Mucosa of descending colon (tissue), 3 donors: ENCODE results near the gene PKNOX2. TPM values are rescaled to one million over a fixed set of nuclear protein-coding genes. Genes with fewer than 3 reads are reported as not detected.

Experiments used
- ATAC-seq: fragments of 200-7000 bp; cut with Tn5 transposase; one replicate; pipeline ENCODE4 v1.9.1; 2020; ENCODE audit warnings: mild to moderate bottlenecking, moderate library complexity
- DNase-seq, 3 donors: peaks; one replicate each; pipeline ENCODE4 v3.0.0-alpha.2; 2020
- H3K36me3 ChIP-seq: fragments of 200-600 bp; one replicate; pipeline ENCODE4 v1.8.0; 2021; ENCODE audit warnings: low read depth, mild to moderate bottlenecking
- H3K4me1 ChIP-seq: fragments of 200-600 bp; one replicate; pipeline ENCODE4 v1.8.0; 2021; ENCODE audit warnings: low read depth, mild to moderate bottlenecking
- H3K4me3 ChIP-seq: fragments of 200-600 bp; one replicate; pipeline ENCODE4 v1.8.0; 2021; ENCODE audit warnings: mild to moderate bottlenecking
- H3K9me3 ChIP-seq: fragments of 200-600 bp; one replicate; pipeline ENCODE4 v1.8.0; 2021; ENCODE audit warnings: mild to moderate bottlenecking
- intact Hi-C, 2 donors: fragments of 100-400 bp; cut with DNase I in 1 of 2; cut with micrococcal nuclease in 1 of 2; formaldehyde crosslinking; loops; one replicate each; pipeline versions ENCODE4 v1.11.0 to v1.11.1; 2022; cut with DNase I, micrococcal nuclease
- total RNA-seq, 3 donors: library from RNA; stranded (reverse); fragmentation: NEBNext Ultra II Directional in 2 of 3; extraction: Animal tissue kit (Norgen Biotek cat#: 25700) in 2 of 3; gene quantifications; one replicate each; pipeline versions ENCODE4 v1.2.1 to v1.2.4, GENCODE V29; 2021 to 2023
- TF ChIP-seq, protein P1 (sequence below): fragments of 200-600 bp; IDR thresholded peaks from one replicate; pipeline ENCODE4 v1.8.0; 2022; ENCODE audit warnings: antibody characterized with exemption, mild to moderate bottlenecking
- donor health status: DM: no; HTN: no; CAD: no; lungs with moderate emphysema.
- donor health status: DM: no; HTN: no; CAD: no.
- donor health status: DM: no; HTN: yes; CAD: no.

PKNOX2 gene
- total RNA-seq, 3 donors from 2014 or later: 1.5 to 4.0 (median 1.9) TPM

GRCh38 chr11:125281831-125282595 is 117.5 kb downstream of the PKNOX2 start:
- intact Hi-C loops: no loop called here
- TF ChIP-seq, protein P1, sequence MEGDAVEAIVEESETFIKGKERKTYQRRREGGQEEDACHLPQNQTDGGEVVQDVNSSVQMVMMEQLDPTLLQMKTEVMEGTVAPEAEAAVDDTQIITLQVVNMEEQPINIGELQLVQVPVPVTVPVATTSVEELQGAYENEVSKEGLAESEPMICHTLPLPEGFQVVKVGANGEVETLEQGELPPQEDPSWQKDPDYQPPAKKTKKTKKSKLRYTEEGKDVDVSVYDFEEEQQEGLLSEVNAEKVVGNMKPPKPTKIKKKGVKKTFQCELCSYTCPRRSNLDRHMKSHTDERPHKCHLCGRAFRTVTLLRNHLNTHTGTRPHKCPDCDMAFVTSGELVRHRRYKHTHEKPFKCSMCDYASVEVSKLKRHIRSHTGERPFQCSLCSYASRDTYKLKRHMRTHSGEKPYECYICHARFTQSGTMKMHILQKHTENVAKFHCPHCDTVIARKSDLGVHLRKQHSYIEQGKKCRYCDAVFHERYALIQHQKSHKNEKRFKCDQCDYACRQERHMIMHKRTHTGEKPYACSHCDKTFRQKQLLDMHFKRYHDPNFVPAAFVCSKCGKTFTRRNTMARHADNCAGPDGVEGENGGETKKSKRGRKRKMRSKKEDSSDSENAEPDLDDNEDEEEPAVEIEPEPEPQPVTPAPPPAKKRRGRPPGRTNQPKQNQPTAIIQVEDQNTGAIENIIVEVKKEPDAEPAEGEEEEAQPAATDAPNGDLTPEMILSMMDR: no peak
- no peak overlapping the region for H3K4me3 ChIP-seq
- H3K9me3 ChIP-seq: no peaks in the 10 kb centered on the region
- no peaks in the 10 kb centered on the region for H3K4me1 ChIP-seq
- DNase-seq: no peak
- H3K36me3 ChIP-seq: no peaks in the 10 kb centered on the region
- no peak for ATAC-seq

DNA sequence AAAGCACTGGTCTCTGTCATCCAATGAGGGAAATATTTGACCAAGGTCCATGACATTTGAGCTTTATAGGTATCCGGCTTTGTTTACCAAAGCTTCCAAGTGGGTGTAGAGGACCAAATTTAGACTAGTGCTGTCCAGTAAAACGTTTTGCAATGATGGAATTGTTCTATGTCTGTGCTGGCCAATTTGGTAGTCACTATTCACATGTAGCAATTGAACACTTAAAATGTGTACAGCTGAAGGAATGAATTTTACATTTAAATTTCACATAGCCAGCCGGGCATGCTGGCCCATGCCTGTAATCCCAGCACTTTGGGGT is 118.0 kb downstream of the PKNOX2 start:
- DNase-seq (no peak), ATAC-seq (no peak)
- no peaks in the 10 kb centered on the region for H3K9me3 ChIP-seq
- no peak overlapping the region for H3K4me3 ChIP-seq
- intact Hi-C loops: no loop called here
- TF ChIP-seq, protein P1: no peak
- no peaks in the 10 kb centered on the region for H3K4me1 ChIP-seq
- H3K36me3 ChIP-seq: no peaks in the 10 kb centered on the region

- ATAC-seq: no peak
- Histone ChIP-seq H3K9me3 (no peaks in the 10 kb centered on the region), H3K4me3 (no peak overlapping the region), H3K4me1 (no peaks in the 10 kb centered on the region), H3K36me3 (no peaks in the 10 kb centered on the region)
- intact Hi-C loops: no loop called here
- TF ChIP-seq, protein P1: no peak
- DNase-seq: no peak
Observed at GRCh38 chr11:125284245-125284850, 119.8 kb downstream of the PKNOX2 start.

GRCh38 chr11:125285844-125286243 is 121.3 kb downstream of the PKNOX2 start:
- no peaks in the 10 kb centered on the region for H3K9me3 ChIP-seq
- intact Hi-C loops: no loop called here
- no peak overlapping the region for H3K4me3 ChIP-seq
- no peaks in the 10 kb centered on the region for H3K4me1 ChIP-seq
- TF ChIP-seq, protein P1: no peak
- no peaks in the 10 kb centered on the region for H3K36me3 ChIP-seq
- DNase-seq (no peak), ATAC-seq (no peak)

DNA sequence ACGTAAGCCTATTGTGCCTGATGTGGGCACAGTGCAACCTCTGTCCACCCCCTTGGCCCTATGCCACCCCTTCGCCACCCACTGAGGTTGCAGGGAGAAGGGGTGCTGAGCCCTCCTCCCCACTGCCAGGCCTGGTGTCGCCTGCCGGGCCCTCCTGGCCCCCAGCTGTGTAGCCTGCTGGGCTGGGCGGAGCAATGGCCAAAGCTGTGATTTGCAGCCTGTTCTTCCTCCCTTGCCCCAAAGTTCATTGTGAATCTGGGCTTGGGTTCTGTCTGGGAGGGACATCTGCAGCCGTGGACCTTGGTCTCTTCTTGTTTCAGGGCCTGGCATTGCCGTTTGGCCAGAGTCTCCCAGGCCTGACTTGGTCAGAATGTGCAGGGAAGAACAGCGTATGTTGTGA is 121.9 kb downstream of the PKNOX2 start:
- intact Hi-C loops: no loop called here
- Histone ChIP-seq H3K4me1 (no peaks in the 10 kb centered on the region), H3K36me3 (no peaks in the 10 kb centered on the region), H3K4me3 (no peak overlapping the region), H3K9me3 (no peaks in the 10 kb centered on the region)
- DNase-seq (no peak), ATAC-seq (no peak)
- TF ChIP-seq, protein P1: no peak
